Thyroid gland (tissue), 4 donors: Measurements from ENCODE around the gene SIK3. TPM values are rescaled to one million over a fixed set of nuclear protein-coding genes. Genes with fewer than 3 reads are reported as not detected.

Experiments
- DNase-seq, 2 donors: peaks; one replicate each; pipeline ENCODE4 v3.0.0-alpha.2; 2019
- H3K27ac ChIP-seq, 3 donors: fragments of 200-600 bp; sonication (generic); 1 replicate in 2 of 3; 2 replicates in 1 of 3; pipeline ENCODE4 v1.5.1; 2016 to 2019; ENCODE audit warnings: mild to moderate bottlenecking in 1 of 3, moderate library complexity in 1 of 3
- H3K27me3 ChIP-seq: fragments of 200-600 bp; sonication (generic); one replicate; pipeline ENCODE4 v1.5.1; 2019
- H3K36me3 ChIP-seq, 2 donors: fragments of 200-600 bp; sonication (generic); one replicate each; pipeline ENCODE4 v1.5.1; 2016 to 2019
- H3K4me1 ChIP-seq, 2 donors: fragments of 200-600 bp; sonication (generic); one replicate each; pipeline ENCODE4 v1.5.1; 2017 to 2019
- H3K4me3 ChIP-seq, 3 donors: fragments of 200-600 bp; sonication (generic); replicated peaks in 1 of 3; 1 replicate in 2 of 3; 2 replicates in 1 of 3; pipeline ENCODE4 v1.5.1; 2016; ENCODE audit warnings: mild to moderate bottlenecking in 1 of 3
- H3K9me3 ChIP-seq: fragments of 200-600 bp; sonication (generic); one replicate; pipeline ENCODE4 v1.5.1; 2017
- POLR2A ChIP-seq, 2 donors: fragments of 450-650 bp; IDR thresholded peaks; one replicate each; pipeline ENCODE4 v1.6.1; 2017; ENCODE audit warnings: antibody characterized with exemption in 2 of 2, mild to moderate bottlenecking in 2 of 2, moderate library complexity in 1 of 2
- WGBS, 2 donors: methylation state at CpG; one replicate each; pipeline ENCODE4 v1.1.5; 2017; 5-methylcytosine and 5-hydroxymethylcytosine counted together
- intact Hi-C: fragments of 100-400 bp; cut with DNase I; formaldehyde crosslinking; loops from one replicate; pipeline ENCODE4 v1.15.1; 2023
- total RNA-seq, 4 donors: library from RNA; depleted of rRNA; stranded (reverse); fragments of >200 nt; gene quantifications; one replicate each; pipeline ENCODE4 v1.2.3, GENCODE V29; 2016
- TF ChIP-seq, protein P1 (sequence below), 6 experiments: fragments of 200-600 bp in 3 of 6; fragments of 450-650 bp in 3 of 6; sonication (generic) in 3 of 6; IDR thresholded peaks; one replicate each; pipeline ENCODE4 v1.5.1; 2016 to 2019; ENCODE audit warnings: antibody characterized with exemption in 6 of 6, mild to moderate bottlenecking in 2 of 6, inconsistent platforms in 1 of 6, moderate library complexity in 1 of 6

Gene SIK3
- total RNA-seq, 4 donors from 2014 or later = 46.0 to 86.3 (median 71.9) TPM

DNA sequence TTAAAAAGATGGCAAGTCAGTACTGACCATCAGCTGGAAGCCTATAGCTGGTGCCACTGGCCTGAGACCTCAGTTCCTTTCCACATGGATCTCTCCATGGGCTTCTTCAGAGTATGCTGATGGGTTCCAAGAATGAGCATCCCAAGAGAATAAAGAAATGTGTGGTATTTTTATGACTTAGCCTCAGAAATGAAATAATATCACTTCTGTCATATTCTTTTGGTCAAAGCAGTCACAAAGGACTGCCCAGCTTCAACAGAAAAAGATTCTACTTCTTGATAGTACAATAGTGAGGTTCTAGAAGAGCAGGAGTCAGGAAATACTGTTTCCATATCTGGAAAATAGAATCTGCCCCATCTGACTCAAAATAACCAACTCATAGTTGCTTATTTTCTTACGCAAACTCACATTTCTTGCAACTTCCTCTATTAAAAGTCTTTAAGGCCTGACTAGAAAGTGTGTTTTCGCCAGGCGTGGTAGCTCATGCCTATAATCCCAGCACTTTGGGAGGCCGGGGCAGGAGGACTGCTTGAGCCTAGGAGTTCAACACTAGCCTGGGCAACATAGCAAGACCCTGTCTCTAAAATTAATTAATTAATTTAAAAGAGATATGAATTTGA lies 116.9 kb downstream of the SIK3 start:
- no peak for DNase-seq
- H3K4me1 ChIP-seq = peaks cover 46 to 48% of the 10 kb centered on the region in 2 donors
- H3K36me3 ChIP-seq = no peaks in the 10 kb centered on the region
- peak overlapping the region in 2 of 3 donors; percentile 6 to 26 for H3K27ac ChIP-seq
- TF ChIP-seq POLR2A (IDR thresholded peaks at IDR 0.05) = no peak
- TF ChIP-seq, protein P1, sequence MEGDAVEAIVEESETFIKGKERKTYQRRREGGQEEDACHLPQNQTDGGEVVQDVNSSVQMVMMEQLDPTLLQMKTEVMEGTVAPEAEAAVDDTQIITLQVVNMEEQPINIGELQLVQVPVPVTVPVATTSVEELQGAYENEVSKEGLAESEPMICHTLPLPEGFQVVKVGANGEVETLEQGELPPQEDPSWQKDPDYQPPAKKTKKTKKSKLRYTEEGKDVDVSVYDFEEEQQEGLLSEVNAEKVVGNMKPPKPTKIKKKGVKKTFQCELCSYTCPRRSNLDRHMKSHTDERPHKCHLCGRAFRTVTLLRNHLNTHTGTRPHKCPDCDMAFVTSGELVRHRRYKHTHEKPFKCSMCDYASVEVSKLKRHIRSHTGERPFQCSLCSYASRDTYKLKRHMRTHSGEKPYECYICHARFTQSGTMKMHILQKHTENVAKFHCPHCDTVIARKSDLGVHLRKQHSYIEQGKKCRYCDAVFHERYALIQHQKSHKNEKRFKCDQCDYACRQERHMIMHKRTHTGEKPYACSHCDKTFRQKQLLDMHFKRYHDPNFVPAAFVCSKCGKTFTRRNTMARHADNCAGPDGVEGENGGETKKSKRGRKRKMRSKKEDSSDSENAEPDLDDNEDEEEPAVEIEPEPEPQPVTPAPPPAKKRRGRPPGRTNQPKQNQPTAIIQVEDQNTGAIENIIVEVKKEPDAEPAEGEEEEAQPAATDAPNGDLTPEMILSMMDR (IDR thresholded peaks at IDR 0.05) = no peak
- no peaks in the 10 kb centered on the region for H3K9me3 ChIP-seq
- H3K27me3 ChIP-seq = no peaks in the 10 kb centered on the region
- H3K4me3 ChIP-seq = no peak overlapping the region
- intact Hi-C loops = loop anchor here (10.0 kb wide), 1 partner anchor 87 kb away; no protein-coding TSS in a partner anchor
- WGBS, 2 donors = 91% methylated on average over 4 of the region's 4 CpGs

DNA sequence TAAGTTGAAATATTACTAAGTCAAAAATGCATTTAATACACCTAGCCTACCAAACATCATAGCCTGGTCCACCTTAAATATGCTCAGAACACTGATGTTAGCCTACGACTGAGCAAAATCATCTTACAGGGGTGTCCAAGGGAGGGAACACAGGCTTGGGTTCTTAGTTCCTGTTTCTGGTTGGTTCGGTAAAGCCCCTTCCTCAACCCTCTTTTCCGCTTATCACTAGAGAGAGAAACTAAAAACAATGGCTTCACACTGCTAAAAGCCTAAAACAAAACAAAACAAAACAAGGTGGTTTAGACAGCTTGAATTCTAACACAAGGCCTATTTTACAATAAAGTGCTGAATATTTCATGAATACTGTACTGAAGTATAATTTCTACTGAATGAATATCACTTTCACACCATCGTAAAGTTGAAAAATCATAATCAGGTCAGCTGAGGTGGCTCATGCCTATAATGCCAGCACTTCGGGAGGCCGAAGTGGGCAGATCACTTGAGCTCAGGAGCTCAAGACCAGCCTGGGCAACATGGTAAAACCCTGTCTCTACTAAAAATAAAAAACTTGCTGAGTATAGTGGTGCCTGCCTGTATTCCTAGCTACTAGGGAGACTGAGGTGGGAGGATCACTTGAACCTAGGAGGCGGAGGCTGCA lies 118.0 kb downstream of the SIK3 start:
- 83 to 87% methylated on average over 7 of the region's 7 CpGs for WGBS, 2 donors
- H3K9me3 ChIP-seq = no peaks in the 10 kb centered on the region
- peak overlapping the region in 2 of 3 donors; percentile 26 to 39 for H3K27ac ChIP-seq
- peak in 1 of 2 donors; percentile 41 for DNase-seq
- intact Hi-C loops = loop anchor here (10.0 kb wide), 1 partner anchor 85 kb away; no protein-coding TSS in a partner anchor
- no peaks in the 10 kb centered on the region for H3K27me3 ChIP-seq
- no peak overlapping the region for H3K4me3 ChIP-seq
- peaks cover 38 to 41% of the 10 kb centered on the region in 2 donors for H3K4me1 ChIP-seq
- TF ChIP-seq, protein P1 (IDR thresholded peaks at IDR 0.05) = no peak
- TF ChIP-seq POLR2A (IDR thresholded peaks at IDR 0.05) = no peak
- no peaks in the 10 kb centered on the region for H3K36me3 ChIP-seq

DNA sequence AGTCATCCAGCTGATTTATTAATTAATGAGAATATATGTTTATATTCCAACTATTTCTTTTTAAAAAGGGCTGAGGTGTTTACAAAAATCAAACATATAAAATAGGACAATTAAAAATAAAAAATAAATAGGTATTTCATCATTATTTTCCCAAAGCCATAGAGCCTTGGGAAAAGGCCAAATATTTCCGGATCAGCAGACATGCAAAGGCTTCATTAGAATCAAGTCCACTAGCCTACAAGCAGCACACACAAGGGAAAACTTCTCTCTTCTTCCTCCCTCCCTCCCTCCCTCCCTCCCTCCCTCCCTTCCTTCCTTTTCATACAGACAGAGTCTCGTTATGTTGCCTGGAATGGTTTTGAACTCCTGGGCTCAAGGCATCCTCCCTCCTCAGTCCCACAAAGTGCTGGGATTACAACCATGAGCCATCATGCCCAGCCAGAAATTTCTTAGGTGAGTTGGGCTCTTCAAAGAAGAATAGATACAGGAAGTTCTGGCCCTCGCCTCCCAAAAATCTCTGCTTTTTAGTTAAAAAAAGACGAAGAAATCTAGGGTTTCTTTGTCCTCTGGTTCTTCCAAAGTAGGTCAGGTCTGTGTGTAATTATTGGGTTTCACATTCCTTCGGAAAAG lies 121.2 kb downstream of the SIK3 start:
- Histone ChIP-seq H3K4me1 (peaks cover 44 to 46% of the 10 kb centered on the region in 2 donors), H3K27ac (peak overlapping the region in 2 of 3 donors; percentile 9 to 24), H3K27me3 (no peaks in the 10 kb centered on the region), H3K4me3 (no peak overlapping the region), H3K9me3 (no peaks in the 10 kb centered on the region), H3K36me3 (no peaks in the 10 kb centered on the region)
- intact Hi-C loops = no loop called here
- DNase-seq = peak in 1 of 2 donors; percentile 8
- 45 to 56% methylated on average over 5 of the region's 5 CpGs for WGBS, 2 donors
- TF ChIP-seq POLR2A (IDR thresholded peaks at IDR 0.05) = no peak
- TF ChIP-seq, protein P1 (IDR thresholded peaks at IDR 0.05) = no peak

DNA sequence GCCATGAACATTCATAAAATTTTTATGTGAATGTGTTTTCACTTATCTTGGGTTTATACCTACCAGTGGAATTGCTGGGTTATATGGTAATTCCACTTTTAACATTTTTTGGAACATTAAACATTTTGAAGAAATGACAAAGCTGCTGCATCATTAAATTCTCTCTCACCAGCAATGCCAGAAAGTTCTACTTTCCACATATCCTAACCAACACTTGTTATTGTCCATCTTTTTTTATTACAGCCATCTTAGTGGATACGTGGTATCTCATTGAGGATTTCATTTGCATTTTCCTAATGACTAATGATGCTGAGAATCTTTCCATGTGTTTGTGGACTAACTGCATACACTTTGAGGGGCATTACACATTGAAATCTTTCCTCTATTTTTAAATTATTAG lies 122.6 kb downstream of the SIK3 start:
- no peak overlapping the region for H3K27ac ChIP-seq
- intact Hi-C loops = no loop called here
- no peak for DNase-seq
- no peaks in the 10 kb centered on the region for H3K36me3 ChIP-seq
- no peaks in the 10 kb centered on the region for H3K9me3 ChIP-seq
- no peak overlapping the region for H3K4me3 ChIP-seq
- peaks cover 35 to 37% of the 10 kb centered on the region in 2 donors for H3K4me1 ChIP-seq
- TF ChIP-seq, protein P1 (IDR thresholded peaks at IDR 0.05) = no peak
- no peak for TF ChIP-seq POLR2A (IDR thresholded peaks at IDR 0.05)
- no peaks in the 10 kb centered on the region for H3K27me3 ChIP-seq
- WGBS, 2 donors = 98 to 100% methylated on average over 1 of the region's 1 CpG

DNA sequence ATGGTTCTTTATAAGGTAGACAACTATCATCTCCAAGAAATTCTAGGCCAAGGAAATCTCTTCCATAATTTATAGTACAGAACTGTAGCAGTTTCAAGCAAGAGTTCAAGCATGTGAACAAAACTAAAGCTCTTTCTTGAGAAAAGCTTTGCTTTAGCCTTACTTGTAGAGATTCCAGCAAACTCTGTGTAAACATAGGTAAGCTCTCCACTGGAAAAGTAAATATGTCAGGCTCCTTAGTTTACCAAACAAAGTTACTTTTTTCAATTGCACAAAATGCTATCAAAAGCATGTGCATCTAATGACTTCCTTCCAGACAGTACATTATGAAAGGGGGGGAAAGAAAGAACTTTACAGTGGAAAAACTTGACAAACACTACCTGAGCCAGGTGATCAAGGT lies 125.0 kb downstream of the SIK3 start:
- TF ChIP-seq, protein P1 (IDR thresholded peaks at IDR 0.05) = no peak
- TF ChIP-seq POLR2A (IDR thresholded peaks at IDR 0.05) = no peak
- DNase-seq = no peak
- Histone ChIP-seq H3K27ac (peak overlapping the region in 2 of 3 donors; percentile 73 to 84), H3K9me3 (no peaks in the 10 kb centered on the region), H3K36me3 (no peaks in the 10 kb centered on the region), H3K4me1 (peaks cover 24 to 25% of the 10 kb centered on the region in 2 donors), H3K27me3 (no peaks in the 10 kb centered on the region), H3K4me3 (no peak overlapping the region)
- intact Hi-C loops = no loop called here
